K562 (cell line): ENCODE data around the gene RGS14. TPM values are rescaled to one million over a fixed set of nuclear protein-coding genes. Genes with fewer than 3 reads are reported as not detected.

ENCODE experiments used
- BRCA1 ChIP-seq, 2 experiments: fragments of 450-650 bp in 1 of 2; sonication (generic) in 1 of 2; formaldehyde crosslinking in 1 of 2; IDR thresholded peaks; 2 replicates each; pipeline versions ENCODE4 v1.5.0 to v1.6.1; 2017 to 2020; ENCODE audit warnings: mild to moderate bottlenecking in 1 of 2, missing genetic modification reagents in 1 of 2
- CREBBP ChIP-seq: IDR thresholded peaks from one replicate; pipeline ENCODE4 v1.6.1; 2012; ENCODE audit warnings: low read depth, mild to moderate bottlenecking, control low read depth, inconsistent platforms, low read length
- GTF2A2 ChIP-seq: IDR thresholded peaks from 2 replicates; pipeline ENCODE4 v1.6.1; 2016; ENCODE audit warnings: mild to moderate bottlenecking, missing genetic modification characterization, missing compliant biosample characterization
- IFI16 ChIP-seq: fragments of 250-450 bp; sonication (Bioruptor Pico); IDR thresholded peaks from 2 replicates; pipeline ENCODE4 v2.1.2; 2022; ENCODE audit warnings: mild to moderate bottlenecking, inconsistent platforms
- NFRKB ChIP-seq: fragments of 450-650 bp; IDR thresholded peaks from 2 replicates; pipeline ENCODE4 v1.6.1; 2016; ENCODE audit warnings: low read depth
- NR4A1 ChIP-seq, 2 experiments: fragments of 250-450 bp in 1 of 2; fragments of 450-650 bp in 1 of 2; sonication (Bioruptor Pico) in 1 of 2; IDR thresholded peaks; 2 replicates each; pipeline versions ENCODE4 v1.4.0 to v1.6.1; 2016 to 2020; ENCODE audit warnings: mild to moderate bottlenecking in 2 of 2, missing compliant biosample characterization in 1 of 2, missing genetic modification characterization in 1 of 2, moderate library complexity in 1 of 2
- RFX7 ChIP-seq: fragments of 250-450 bp; sonication (Bioruptor Pico); IDR thresholded peaks from 2 replicates; pipeline ENCODE4 v1.5.1; 2021; ENCODE audit warnings: mild to moderate bottlenecking
- SLC30A9 ChIP-seq: fragments of 250-450 bp; sonication (Bioruptor Pico); IDR thresholded peaks from 2 replicates; pipeline ENCODE4 v1.8.0; 2022; ENCODE audit warnings: mild to moderate bottlenecking, moderate library complexity
- SMARCC2 ChIP-seq: fragments of 450-650 bp; IDR thresholded peaks from 2 replicates; pipeline ENCODE4 v1.6.1; 2017; ENCODE audit warnings: antibody characterized with exemption, moderate library complexity, mild to moderate bottlenecking, low read depth
- TRIM28 ChIP-seq: fragments of 450-650 bp; IDR thresholded peaks from 2 replicates; pipeline ENCODE4 v1.6.1; 2017
- ZFP1 ChIP-seq: fragments of 450-650 bp; formaldehyde crosslinking; IDR thresholded peaks from 2 replicates; pipeline ENCODE4 v1.4.0; 2020; ENCODE audit warnings: mild to moderate bottlenecking, mixed read lengths
- ZNF143 ChIP-seq: sonication (generic); formaldehyde crosslinking; IDR thresholded peaks from 2 replicates; pipeline ENCODE4 v1.9.0; 2022; ENCODE audit warnings: mild to moderate bottlenecking, missing genetic modification reagents
- ZNF146 ChIP-seq: IDR thresholded peaks from one replicate; pipeline ENCODE4 v1.6.1; 2018; ENCODE audit warnings: missing compliant biosample characterization; ENCODE audit not compliant: unreplicated experiment
- ZNF282 ChIP-seq: sonication (generic); formaldehyde crosslinking; IDR thresholded peaks from 2 replicates; pipeline ENCODE4 v1.8.1; 2023; ENCODE audit warnings: missing genetic modification reagents
- ZNF707 ChIP-seq: fragments of 250-450 bp; sonication (Bioruptor Pico); conservative IDR thresholded peaks from 2 replicates; pipeline ENCODE4 v1.8.0; 2022; ENCODE audit warnings: inconsistent platforms, mild to moderate bottlenecking, moderate library complexity
- ZNF75A ChIP-seq: fragments of 450-650 bp; formaldehyde crosslinking; IDR thresholded peaks from 2 replicates; pipeline ENCODE4 v1.4.0; 2020; ENCODE audit warnings: mild to moderate bottlenecking
- polyA plus RNA-seq, 8 experiments: library from polyadenylated mRNA; depleted of rRNA in 4 of 8; stranded (reverse) in 5 of 8; unstranded in 3 of 8; fragments of >200 nt; fragmentation: Nextera tagmentation in 2 of 8; fragmentation: Illumina TruSeq in 1 of 8; extraction: Ambion mirVana in 2 of 8; extraction: Trizol in 1 of 8; gene quantifications; 2 replicates each; pipeline versions ENCODE4 v1.2.1 to v1.2.3, GENCODE V29; 2011 to 2014; ENCODE audit warnings: inconsistent platforms in 1 of 8, missing spikeins in 1 of 8
- total RNA-seq, 7 experiments: library from RNA; depleted of rRNA in 6 of 7; stranded (reverse); fragments of >200 nt in 6 of 7; fragmentation: Illumina TruSeq in 2 of 7; extraction: Trizol in 2 of 7; gene quantifications; 2 replicates each; pipeline versions ENCODE4 v1.2.1 to v1.2.3, GENCODE V29; 2011 to 2021; ENCODE audit warnings: low replicate concordance in 1 of 7
- TF ChIP-seq, protein P1 (sequence below): sonication (generic); formaldehyde crosslinking; IDR thresholded peaks from 2 replicates; pipeline ENCODE4 v1.8.0; 2022; ENCODE audit warnings: missing genetic modification reagents, mild to moderate bottlenecking, borderline replicate concordance
- TF ChIP-seq, protein P2 (sequence below): fragments of 200-800 bp; sonication (Bioruptor generic); IDR thresholded peaks from 2 replicates; pipeline ENCODE4 v1.6.1; 2017; ENCODE audit warnings: missing genetic modification characterization, missing compliant biosample characterization
- TF ChIP-seq, protein P3 (sequence below), 2 experiments: fragments of 450-650 bp; IDR thresholded peaks; 2 replicates each; pipeline ENCODE4 v1.6.1; 2016
- TF ChIP-seq, protein P4 (sequence below), 2 experiments: fragments of 250-450 bp in 1 of 2; fragments of 450-650 bp in 1 of 2; sonication (Bioruptor Pico) in 1 of 2; IDR thresholded peaks; 2 replicates each; pipeline versions ENCODE4 v1.6.1 to v1.8.0; 2016 to 2021; ENCODE audit warnings: mild to moderate bottlenecking in 2 of 2, moderate library complexity in 2 of 2, missing compliant biosample characterization in 1 of 2, missing genetic modification characterization in 1 of 2
- TF ChIP-seq, protein P5 (sequence below): sonication (generic); formaldehyde crosslinking; IDR thresholded peaks from 2 replicates; pipeline ENCODE4 v1.8.0; 2022; ENCODE audit warnings: mild to moderate bottlenecking, missing genetic modification reagents

RGS14 gene
- total and polyA plus RNA-seq, 9 of the 15 experiments (the other 6 are each of a cell fraction or from before 2014, with no cell fraction given), result 0.28 to 75.9 (median 34.5) TPM

DNA sequence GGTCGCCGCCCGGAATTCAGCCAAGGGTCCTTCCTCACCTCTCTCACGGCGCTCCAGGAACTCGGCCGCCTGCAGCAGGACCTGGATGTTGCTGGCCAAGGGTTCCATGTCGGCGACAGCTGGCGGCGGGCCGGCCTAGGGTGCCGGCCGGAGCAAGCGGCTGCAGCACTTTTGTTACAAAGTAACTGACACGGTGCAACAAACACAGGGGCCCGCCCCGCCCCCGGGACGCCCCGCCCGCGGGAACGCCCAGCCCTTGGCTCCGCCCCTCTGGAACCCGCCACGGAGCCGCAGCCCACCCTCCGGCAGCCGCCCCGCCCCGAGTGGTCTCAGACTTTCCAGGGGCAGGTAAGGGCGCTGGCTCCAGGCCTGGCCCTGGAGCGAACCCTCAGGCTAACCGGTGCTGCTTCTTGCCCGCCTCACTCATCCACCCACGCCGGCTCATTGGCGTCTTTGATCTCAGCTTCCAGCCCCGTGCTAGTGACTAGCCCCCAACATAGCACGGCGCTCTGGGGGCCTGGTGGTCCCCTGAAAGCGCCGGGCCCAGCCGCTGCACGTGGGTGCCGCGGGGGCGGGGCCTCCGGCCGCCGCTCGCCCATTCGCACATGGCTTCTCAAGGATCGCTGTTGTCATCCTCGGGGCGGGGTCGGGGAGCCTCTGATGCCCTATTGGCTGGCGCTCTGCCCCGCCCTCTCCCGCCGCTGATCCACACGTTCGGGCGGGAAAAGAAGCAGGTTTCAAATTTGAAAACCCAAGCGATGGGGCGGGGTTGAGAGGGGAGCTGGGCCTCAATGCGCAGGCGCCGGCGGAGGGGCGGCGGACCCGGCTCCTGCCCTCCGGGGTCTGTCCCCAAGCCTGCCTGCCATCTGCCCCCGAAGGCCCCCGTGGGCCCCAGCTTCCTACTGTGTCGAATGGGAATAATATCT, 45.7 kb upstream of the RGS14 start, which contains the start of gene MXD3 (continued):
- TF ChIP-seq, protein P1, sequence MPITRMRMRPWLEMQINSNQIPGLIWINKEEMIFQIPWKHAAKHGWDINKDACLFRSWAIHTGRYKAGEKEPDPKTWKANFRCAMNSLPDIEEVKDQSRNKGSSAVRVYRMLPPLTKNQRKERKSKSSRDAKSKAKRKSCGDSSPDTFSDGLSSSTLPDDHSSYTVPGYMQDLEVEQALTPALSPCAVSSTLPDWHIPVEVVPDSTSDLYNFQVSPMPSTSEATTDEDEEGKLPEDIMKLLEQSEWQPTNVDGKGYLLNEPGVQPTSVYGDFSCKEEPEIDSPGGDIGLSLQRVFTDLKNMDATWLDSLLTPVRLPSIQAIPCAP (CRISPR knock-in tag), result no peak
- TF ChIP-seq BRCA1 (IDR thresholded peaks at IDR 0.05) (no peak), BRCA1 (CRISPR knock-in tag; IDR thresholded peaks at IDR 0.05) (no peak), ZNF282 (CRISPR knock-in tag) (peak; percentile 14; the same call in 1 of the 2 replicates), ZNF75A (no peak), ZNF146 (CRISPR knock-in tag) (no peak), IFI16 (no peak), ZNF143 (CRISPR knock-in tag) (no peak), NFRKB (no peak; the same call in 1 of the 2 replicates), TRIM28 (no peak), CREBBP (no peak), NR4A1 (CRISPR knock-in tag; IDR thresholded peaks at IDR 0.05) (no peak), NR4A1 (tag; IDR thresholded peaks at IDR 0.05) (no peak), SMARCC2 (no peak), RFX7 (CRISPR knock-in tag) (no peak), SLC30A9 (CRISPR knock-in tag) (no peak), GTF2A2 (no peak), ZFP1 (CRISPR knock-in tag) (no peak), ZNF707 (CRISPR knock-in tag) (no peak)
- TF ChIP-seq, protein P2, sequence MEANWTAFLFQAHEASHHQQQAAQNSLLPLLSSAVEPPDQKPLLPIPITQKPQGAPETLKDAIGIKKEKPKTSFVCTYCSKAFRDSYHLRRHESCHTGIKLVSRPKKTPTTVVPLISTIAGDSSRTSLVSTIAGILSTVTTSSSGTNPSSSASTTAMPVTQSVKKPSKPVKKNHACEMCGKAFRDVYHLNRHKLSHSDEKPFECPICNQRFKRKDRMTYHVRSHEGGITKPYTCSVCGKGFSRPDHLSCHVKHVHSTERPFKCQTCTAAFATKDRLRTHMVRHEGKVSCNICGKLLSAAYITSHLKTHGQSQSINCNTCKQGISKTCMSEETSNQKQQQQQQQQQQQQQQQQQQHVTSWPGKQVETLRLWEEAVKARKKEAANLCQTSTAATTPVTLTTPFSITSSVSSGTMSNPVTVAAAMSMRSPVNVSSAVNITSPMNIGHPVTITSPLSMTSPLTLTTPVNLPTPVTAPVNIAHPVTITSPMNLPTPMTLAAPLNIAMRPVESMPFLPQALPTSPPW, result peak; percentile 90
- TF ChIP-seq, protein P3, sequence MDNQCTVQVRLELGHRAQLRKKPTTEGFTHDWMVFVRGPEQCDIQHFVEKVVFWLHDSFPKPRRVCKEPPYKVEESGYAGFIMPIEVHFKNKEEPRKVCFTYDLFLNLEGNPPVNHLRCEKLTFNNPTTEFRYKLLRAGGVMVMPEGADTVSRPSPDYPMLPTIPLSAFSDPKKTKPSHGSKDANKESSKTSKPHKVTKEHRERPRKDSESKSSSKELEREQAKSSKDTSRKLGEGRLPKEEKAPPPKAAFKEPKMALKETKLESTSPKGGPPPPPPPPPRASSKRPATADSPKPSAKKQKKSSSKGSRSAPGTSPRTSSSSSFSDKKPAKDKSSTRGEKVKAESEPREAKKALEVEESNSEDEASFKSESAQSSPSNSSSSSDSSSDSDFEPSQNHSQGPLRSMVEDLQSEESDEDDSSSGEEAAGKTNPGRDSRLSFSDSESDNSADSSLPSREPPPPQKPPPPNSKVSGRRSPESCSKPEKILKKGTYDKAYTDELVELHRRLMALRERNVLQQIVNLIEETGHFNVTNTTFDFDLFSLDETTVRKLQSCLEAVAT (IDR thresholded peaks at IDR 0.05), result no peak
- TF ChIP-seq, protein P4, sequence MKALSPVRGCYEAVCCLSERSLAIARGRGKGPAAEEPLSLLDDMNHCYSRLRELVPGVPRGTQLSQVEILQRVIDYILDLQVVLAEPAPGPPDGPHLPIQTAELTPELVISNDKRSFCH (CRISPR knock-in tag; IDR thresholded peaks at IDR 0.05), result no peak
- TF ChIP-seq, protein P4 (tag; IDR thresholded peaks at IDR 0.05), result no peak
- TF ChIP-seq, protein P5, sequence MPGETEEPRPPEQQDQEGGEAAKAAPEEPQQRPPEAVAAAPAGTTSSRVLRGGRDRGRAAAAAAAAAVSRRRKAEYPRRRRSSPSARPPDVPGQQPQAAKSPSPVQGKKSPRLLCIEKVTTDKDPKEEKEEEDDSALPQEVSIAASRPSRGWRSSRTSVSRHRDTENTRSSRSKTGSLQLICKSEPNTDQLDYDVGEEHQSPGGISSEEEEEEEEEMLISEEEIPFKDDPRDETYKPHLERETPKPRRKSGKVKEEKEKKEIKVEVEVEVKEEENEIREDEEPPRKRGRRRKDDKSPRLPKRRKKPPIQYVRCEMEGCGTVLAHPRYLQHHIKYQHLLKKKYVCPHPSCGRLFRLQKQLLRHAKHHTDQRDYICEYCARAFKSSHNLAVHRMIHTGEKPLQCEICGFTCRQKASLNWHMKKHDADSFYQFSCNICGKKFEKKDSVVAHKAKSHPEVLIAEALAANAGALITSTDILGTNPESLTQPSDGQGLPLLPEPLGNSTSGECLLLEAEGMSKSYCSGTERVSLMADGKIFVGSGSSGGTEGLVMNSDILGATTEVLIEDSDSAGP (CRISPR knock-in tag), result no peak
